Activated CD4-positive, alpha-beta T cell treated with anti-CD3 and anti-CD28 coated beads, Interleukin-2, Interleukin-4, amounts not matched to agents 100 ng/mL and 50 ng/mL, durations not matched to agents 16 hours and 8 hours (primary cell): ENCODE results near the gene PLXNA1.

Experiments used
- DNase-seq: peaks from one replicate; pipeline ENCODE4 v3.0.0-alpha.2; 2020; ENCODE audit warnings: low spot score

The PLXNA1 gene

DNA sequence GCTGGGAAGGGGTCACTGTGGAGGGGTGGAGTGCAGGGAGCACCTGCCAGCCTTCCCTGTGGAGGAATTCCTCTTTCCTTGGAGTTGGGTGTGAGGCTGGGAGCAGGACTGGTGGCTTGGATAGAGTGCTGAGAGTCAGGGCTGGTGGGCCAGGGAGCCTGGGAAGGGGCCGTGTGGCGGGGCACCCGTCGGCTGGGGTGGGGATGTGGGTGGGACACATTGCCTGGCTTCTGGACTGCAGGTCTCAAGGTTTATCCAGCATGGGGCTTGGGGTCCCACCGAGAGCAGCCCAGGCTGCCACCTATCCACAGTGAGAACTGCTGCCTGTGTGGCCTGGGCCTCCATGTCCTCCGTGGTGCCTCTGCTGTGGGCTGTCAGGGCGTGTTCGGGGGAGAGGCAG is 4.7 kb downstream of the PLXNA1 start:
- DNase-seq: no peak

DNA sequence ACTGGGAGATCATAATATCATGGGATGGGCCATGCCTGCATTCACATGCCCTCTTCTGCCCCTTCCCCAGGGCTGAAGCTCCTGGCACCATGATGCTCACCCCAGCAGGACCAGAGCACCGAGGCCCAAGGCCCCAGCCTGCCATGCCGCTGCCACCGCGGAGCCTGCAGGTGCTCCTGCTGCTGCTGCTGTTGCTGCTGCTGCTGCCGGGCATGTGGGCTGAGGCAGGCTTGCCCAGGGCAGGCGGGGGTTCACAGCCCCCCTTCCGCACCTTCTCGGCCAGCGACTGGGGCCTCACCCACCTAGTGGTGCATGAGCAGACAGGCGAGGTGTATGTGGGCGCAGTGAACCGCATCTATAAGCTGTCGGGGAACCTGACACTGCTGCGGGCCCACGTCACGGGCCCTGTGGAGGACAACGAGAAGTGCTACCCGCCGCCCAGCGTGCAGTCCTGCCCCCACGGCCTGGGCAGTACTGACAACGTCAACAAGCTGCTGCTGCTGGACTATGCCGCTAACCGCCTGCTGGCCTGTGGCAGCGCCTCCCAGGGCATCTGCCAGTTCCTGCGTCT is 5.6 kb downstream of the PLXNA1 start:
- no peak for DNase-seq

DNA sequence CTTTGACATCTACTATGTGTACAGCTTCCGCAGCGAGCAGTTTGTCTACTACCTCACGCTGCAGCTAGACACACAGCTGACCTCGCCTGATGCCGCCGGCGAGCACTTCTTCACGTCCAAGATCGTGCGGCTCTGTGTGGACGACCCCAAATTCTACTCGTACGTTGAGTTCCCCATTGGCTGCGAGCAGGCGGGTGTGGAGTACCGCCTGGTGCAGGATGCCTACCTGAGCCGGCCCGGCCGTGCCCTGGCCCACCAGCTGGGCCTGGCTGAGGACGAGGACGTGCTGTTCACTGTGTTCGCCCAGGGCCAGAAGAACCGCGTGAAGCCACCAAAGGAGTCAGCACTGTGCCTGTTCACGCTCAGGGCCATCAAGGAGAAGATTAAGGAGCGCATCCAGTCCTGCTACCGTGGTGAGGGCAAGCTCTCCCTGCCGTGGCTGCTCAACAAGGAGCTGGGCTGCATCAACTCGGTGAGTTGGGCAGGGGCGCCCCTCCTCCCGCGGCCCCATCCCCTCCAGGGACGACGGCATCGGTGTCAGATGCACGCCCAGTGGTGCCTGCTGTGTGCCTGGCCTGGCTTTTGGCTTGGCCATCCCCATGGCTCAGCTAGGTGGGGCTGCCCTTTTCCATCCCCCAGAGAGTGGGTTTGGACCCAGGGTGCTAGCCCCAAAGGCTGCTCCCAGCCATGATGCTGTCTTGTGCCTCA is 6.6 kb downstream of the PLXNA1 start:
- DNase-seq: no peak

DNA sequence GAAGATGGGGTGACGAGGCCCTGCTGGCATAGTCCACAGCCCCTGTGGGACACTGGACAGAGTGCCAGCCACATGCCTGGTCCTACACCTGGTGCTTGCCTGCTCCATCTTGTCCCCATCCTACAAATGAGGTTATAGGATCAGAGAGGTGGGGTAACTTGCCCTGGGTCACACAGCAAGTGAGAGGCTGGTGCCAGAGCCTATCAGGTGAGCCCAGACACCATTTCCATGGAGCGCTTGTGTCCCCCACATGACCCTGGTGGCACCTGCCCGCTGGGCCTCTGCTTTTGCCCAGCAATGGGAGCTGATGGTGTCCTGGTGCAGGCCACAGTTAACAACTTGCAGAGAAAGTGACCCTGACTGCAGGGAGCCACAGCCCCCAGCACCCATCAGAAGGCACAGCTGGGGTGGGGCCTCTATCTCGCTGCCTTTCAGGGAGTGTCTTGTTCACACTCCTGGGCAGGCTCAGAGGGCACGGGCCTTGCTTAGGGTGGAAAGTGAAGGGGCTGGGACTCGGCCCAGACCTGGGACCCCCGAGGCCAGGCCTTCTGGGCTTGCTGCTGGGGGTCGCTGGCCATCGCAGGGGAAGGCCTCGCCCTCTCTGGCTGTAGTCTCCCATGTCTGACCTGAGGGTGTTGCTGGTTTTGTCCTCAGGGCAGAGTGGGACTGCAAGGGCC is 7.2 kb downstream of the PLXNA1 start:
- no peak for DNase-seq

DNA sequence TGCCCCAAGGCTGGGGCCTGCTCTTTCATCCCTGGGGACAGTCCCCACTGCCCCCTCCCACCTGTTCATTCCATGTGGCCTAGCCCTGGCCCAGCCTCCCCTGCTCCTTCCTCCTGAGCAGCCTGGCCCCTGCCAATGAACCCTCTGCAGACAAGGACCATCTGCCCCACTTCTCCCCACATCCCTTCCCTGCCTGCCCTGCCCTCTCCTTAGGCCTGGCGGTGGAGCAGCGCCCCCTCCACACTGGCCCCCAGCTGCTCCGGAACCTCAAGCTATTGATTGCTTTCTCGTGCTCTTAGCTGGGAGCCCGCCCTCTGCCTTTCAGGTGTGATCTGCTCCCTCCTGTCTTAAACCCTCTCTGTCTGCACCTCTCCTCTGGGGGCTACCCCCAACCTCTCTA is 8.0 kb downstream of the PLXNA1 start:
- DNase-seq: no peak

DNA sequence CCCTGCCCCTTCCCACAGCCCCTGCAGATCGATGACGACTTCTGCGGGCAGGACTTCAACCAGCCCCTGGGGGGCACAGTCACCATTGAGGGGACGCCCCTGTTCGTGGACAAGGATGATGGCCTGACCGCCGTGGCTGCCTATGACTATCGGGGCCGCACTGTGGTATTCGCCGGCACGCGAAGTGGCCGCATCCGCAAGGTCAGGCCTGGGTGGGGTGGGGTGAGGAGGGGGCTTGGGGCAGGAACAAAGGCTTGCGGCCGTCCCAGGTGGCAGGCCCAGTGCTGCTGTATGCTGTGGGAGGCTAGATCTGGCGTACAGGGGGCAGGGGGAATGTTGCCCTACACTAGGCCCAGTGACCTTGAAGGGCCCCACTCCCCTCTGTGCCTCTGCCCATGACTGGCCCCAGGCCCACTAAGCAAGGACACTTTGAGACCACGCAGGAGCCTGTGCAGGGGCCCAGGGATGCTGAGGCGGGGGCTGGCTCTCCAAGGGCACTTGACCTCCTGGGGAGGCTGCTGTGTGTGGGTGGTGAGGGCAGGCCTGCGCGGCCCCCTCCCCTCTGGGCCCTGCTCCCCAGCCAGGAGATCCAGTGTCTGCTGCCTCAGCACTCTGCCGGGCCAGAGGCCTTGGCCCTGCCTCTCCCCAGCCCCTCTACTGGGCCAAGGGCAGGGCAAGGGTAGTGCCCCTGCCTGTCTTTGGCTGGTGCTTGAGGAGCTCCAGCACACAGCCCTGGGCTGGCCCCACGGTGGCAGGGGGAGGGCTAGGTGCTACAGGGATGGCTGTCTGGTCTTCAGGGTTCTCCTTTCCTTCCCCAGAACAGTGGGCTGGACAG is 8.7 kb downstream of the PLXNA1 start:
- no peak for DNase-seq

DNA sequence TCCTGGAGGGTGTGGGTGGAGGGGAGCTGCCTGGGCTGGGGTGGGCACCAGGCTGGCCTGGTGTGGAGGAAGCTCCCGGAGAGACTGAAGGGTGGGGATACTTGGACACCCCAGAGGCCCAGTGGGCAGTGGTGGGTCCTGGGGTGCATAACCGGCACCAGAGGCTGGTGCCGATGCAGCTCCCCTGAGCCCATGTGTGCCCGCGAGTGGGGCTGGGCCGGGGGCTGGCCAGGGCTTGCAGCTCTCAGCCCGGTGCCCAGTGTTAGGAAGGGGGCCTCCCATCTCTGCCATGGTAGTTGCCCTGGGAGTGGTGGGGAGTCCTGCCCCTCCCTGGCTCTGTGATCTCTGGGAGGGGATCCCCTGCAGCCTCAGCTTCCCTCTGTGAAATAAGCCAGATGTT is 9.3 kb downstream of the PLXNA1 start:
- no peak for DNase-seq

DNA sequence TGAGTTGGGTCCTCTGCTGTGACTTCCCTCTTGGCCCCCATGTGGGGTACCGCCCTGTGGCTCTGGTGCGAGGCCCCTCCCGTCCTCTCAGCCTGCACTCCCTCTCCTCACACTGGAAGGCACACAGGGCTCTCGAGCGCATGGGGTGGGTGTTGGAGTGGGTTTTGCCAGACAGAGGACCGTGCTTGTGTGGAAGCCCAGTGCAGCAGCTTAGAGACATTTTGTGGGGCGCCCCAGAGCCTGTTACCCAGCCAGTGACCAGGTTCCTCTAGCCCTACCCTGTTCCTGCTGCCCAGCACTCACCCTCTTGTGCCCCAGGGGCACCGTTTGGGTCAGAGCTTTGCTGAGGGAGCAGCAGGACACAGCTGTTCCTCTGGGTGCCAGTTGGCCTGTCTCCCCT is 9.9 kb downstream of the PLXNA1 start:
- DNase-seq: no peak

DNA sequence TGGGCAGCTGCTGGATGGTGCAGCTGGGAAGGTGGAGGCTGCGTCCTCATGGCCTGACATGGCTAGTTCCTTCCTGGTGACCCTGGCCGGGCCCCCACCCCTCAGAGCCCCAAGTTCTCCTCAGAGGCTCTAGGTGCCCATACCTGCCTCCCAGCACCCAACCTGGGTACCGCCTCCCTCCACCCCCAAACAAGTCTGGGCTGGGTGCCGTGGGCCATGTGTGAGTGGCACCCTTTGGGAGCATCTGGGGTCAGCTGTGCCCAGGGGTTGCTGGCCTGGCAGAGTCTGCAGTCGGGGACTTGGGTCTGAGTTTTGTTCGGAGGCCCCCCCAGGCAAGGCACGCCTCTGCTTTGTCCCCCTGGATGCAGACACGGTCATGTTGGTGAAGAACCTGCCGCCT is 10.5 kb downstream of the PLXNA1 start:
- DNase-seq: no peak

DNA sequence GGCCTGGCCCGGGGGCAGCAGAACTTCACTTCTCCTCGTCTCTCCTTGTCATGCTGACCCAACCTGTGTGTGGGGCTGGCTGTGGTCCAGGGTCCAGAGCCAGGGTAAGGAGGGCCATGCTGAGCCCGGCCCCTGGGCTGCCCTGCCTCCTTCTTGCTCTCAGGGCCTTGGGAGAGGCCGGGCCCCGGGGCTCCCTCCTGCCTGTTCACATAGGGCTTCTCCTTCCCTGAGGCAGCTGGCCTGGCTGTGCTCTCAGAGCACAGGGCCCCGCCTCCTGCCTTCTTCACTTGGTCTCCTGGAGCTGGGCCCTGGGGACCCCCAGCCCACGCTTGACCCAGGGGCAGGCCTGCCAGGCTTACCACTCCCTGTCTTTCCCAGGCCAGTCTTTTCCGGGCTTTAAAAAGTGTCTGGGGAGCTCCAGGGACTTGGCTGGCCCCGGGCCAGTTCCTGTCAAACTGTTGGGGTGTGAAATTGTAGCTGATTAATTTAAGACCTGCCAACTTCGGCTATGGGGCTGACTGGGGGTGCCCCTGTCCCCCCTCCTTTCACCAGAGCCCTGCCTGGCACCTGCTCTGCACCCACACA is 11.8 kb downstream of the PLXNA1 start:
- DNase-seq: no peak

DNA sequence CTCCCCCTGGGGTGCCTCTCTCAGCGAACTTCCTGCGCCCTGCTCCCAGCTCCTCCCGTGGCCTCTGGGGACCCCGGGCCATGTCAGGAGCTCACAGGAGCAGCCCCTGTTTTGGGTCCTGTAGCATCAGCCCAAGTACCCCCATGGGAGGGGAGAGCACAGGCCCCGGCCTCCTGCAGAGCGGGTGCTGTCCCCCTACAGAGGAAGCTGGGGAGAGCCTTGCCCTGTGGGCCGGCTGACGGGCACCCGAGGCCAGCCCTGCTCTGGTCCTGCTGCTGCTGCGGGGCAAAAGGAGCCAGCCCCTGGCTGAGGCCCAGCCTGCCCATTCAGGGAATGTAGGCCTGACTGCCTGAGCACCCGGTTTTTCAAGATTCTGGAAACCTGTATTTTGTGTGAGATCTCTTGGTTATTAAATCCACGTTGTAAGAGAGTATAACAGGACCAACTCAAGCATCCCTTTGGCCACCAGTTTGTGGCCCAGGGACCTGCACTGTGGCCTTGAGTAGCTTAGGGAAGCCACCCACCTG is 12.4 kb downstream of the PLXNA1 start:
- DNase-seq: no peak

DNA sequence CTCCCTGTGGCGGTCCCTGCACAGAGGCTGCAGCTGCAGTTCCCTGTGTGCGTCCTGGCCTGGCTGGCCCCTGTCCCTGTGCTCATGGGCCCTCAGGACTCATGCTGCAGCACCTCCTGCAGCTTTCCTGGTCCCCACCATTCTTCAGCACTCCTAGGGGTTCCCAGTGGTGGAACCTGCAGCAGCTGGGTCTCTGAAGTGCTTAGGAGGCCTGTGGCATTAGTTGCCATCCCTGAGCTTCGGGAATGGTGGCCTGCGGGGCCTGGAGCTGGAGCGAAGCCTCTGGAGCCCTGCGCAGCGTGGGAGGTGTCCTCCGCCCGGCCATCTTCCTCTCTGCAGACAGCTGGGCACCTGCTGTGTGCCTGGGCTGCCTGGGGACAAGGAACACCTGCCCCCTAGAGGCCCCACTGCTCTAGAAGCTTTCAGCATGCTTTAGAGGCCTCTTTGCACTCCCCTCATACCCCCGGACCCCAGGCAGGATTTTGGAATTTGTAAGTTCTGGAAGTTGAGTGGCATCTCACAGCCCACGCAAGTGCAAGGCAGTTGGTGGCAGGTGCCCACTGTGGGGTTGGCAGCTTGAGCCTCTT is 13.1 kb downstream of the PLXNA1 start:
- DNase-seq: no peak

DNA sequence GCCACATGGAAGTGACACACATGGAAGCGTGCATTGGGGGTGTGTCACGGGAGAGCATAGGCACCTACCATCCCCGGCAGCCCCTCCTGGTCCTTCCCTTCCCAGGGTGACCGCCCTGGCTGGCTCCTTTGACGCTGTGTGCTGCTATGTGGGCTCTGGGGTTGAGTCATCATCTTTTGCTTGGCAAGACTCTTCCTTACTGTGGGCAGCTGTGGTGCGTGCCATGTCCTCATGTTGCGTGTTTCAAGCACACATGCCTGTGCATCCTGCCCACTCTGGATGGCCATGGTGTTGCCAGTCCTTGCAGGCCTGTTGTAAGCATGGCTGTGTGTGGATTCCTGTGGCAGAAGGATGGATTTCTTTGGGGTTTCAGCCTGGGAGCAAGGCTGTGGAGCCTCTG is 14.0 kb downstream of the PLXNA1 start:
- DNase-seq: no peak

DNA sequence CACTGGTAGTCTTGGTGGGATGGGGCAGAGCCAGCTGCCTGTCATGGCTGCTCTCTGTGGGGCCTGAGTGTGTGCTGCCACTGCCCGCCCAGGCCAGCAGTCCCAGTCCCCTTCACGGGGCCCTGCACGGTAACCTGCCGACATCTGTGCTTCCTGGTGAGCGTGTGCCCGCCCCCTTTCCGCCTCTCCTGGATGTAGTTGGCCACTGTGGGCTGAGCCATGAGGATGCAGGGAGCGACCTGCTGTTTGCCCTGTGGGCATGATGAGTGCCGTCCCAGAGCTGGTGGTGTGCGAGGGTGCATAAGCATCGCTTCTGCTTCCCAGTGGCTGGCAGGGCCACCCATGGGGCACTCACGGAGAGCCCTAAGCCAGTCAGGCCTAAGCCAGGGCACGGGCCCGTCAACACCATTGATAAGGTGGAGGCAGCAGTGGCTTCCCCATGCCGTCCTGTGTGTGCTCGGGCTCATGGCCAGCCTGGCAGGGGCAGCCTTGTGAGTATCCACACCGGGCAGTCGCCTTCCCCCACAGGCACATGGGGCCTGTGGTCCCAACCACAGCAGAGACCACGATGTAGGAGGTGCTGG is 14.6 kb downstream of the PLXNA1 start:
- no peak for DNase-seq

DNA sequence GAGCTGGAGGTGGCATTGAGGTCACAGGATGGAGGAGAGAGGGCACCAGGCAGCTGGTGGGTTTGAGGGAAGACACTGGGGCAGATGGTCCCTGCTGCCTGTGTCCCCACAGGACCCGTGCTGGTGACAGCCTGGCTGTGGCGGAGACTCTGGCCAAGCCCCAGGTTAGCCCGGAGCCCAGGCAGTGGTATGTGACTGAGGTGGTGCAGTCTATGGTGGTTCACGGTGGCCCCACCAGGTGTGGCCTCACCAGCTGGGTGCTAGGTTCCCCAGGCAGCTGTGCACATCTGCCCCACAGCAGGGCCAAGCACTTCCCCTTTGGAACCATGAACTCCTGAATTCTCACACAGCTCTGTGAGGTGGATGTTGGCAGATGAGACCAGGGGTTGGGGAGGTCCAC is 15.4 kb downstream of the PLXNA1 start:
- no peak for DNase-seq

DNA sequence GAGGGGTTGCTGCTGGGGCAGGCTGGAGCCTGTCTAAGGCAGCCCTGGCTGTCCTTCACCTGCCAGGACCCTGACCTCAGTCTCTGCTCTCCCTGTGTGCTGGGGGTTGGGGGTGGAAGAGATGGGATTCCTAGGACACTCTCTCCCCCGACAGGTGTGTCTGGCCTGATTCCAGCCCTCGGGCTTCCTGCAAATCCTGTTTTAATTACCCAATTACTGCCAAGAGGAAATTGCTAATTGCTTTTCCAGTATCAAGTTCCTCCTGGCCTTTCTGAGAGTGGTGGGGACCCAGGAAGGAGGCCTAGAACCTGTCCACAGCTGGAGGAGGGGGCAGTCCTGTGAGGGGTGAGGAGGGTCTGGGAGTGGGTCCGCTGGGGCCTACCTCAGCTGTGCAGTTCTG is 15.8 kb downstream of the PLXNA1 start:
- no peak for DNase-seq

DNA sequence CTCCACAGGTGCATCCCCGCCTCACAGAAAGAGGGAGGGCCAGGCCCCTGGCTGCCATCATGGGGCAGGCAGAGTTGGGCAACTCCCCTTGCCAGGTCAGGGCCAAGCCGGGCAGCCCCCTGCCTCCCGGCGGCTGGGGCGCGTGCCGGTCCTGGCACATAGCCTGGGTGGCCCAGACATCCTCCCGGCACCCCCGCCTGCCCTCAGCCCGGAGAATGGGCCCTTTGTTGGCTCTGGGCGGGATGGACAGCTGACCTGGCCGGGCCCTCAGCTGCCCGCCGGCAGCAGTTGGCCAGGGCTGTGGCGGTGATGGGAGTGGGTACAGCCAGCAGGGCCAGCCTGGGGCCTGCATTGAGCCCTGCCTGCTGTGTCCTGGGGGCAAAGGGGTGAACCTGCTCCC is 16.5 kb downstream of the PLXNA1 start:
- DNase-seq: no peak

DNA sequence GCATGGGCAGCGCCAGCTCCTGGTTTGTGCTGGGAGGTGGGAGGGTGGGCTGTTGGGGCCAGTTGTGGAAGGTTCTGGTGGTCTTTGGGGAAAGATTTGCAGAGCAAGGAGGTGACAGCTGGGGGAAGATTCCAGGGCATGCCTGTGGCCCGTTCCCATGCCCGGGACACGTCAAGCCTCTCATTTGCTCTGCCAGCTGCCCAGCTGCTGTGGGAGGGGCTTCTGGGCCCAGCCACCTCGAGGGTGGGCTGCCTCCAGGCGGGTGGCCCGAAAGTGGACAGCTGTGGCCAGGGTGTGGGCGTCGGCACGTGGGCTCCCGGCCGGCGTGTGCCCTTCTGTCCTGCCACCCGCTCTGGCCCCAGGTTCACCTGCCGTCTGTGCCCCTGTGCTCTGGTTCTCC is 17.2 kb downstream of the PLXNA1 start:
- no peak for DNase-seq

DNA sequence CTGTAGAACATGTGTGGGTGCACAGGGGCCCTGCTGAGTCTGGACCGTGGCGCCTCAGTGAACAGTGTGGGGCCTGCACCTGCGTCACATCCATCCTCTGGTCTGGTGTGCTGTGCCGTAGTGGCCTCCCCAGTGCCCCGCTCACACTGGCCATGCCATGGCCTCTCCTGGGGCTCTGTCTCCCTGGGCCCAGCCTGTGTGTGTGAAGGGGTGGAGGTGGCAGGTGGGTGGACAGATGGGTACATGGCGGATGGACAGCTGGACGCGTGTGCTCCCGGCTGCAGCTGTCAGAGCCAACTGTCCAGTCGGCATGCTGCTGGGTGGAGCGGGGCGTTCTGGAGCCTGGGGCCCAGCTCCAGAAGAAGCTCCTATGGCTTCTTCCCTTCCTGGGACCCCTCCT is 17.8 kb downstream of the PLXNA1 start:
- no peak for DNase-seq

DNA sequence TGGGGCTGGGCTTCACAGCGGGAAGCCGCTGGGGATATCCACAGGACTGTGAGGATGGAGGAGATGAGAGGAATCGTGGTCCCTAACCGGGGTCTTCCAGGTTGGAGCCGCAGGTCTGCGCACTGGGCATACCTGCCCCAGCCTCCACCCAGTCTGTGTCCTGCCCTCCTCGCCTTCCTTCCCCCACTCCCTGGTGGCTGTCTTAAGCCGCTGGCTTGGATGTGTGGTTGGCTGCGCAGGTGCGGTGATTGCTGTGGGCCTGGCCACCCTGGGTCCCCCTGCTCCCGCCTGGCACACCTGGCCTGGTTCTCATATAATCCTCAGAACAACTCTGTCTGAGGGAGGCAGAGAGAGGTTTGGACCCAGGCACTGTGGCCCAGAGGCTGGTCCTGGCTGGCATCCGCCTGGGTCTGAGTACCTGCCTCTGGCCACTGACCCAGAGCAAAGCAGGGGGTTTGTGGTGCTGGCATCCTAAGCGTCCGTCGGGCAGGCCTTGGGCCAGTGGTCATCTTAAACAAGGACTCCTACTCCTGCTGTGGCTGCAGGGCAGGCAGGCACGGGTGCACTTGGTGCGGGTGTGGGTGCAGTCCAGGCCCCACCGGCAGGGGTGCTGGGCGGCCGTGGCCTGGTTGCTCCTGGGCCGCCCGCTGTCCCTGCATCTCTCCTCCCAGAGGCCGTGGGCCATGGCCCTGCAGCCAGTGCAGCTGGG is 18.7 kb downstream of the PLXNA1 start:
- DNase-seq: no peak
